Measurements from ENCODE around the gene SSTR3.

SSTR3 gene

DNA sequence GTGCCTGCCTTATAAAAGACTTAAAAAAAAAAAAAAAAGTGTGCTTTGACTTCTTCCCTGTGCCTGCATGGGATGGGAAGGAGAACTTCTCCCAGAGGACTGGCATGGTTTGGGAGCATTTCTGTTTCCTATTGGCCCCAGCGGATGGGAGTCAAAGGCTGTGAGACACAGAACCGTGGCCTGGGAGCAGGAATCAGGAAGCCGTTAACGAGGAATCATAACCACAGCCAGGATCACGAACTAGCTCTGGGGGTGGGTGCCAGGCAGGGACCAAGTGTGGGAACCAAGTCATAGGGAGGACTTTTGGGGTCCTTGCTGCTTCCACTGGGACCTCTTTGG is 24.8 kb downstream of the SSTR3 start:
- no peak overlapping the region for H3K4me3 ChIP-seq (ENCODE audit: low read depth, low read length)
- TF ChIP-seq, protein P1, sequence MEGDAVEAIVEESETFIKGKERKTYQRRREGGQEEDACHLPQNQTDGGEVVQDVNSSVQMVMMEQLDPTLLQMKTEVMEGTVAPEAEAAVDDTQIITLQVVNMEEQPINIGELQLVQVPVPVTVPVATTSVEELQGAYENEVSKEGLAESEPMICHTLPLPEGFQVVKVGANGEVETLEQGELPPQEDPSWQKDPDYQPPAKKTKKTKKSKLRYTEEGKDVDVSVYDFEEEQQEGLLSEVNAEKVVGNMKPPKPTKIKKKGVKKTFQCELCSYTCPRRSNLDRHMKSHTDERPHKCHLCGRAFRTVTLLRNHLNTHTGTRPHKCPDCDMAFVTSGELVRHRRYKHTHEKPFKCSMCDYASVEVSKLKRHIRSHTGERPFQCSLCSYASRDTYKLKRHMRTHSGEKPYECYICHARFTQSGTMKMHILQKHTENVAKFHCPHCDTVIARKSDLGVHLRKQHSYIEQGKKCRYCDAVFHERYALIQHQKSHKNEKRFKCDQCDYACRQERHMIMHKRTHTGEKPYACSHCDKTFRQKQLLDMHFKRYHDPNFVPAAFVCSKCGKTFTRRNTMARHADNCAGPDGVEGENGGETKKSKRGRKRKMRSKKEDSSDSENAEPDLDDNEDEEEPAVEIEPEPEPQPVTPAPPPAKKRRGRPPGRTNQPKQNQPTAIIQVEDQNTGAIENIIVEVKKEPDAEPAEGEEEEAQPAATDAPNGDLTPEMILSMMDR (IDR thresholded peaks at IDR 0.05; ENCODE audit: low read depth, low read length) = no peak
- TF ChIP-seq POLR2A (IDR thresholded peaks at IDR 0.05; ENCODE audit: extremely low read depth, insufficient read length) = no peak
- no peak for TF ChIP-seq MYC (IDR thresholded peaks at IDR 0.05; ENCODE audit: low read depth, low read length)
- TF ChIP-seq, protein P2, sequence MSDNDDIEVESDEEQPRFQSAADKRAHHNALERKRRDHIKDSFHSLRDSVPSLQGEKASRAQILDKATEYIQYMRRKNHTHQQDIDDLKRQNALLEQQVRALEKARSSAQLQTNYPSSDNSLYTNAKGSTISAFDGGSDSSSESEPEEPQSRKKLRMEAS (IDR thresholded peaks at IDR 0.05; ENCODE audit: low read depth, low read length) = no peak
- DNase-seq (ENCODE audit: low read depth) = no peak

DNA sequence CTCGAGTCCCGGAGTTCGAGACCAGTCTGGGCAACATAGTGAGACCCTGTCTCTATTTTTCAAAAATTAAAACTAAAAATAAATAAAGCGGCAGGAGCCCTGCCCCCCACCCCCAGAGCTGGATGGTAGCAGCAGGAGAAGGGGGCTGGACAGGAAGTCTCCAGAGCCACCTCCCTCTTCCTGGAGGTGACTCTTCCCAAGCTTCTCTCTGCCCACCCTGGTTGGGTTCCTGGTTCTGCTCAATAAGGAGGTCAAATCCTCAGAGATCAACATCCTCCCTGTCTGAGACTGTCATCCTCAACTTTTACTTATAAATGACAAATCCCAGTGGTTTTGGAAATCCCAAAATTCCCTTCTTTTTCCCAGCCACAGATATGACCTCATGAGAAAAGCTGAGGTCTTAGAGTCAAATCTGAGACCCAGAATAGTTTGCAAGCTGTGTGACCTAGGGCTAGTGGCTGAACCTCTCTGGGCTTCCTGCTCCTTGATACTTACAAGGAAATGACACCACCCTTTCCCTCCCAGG is 25.2 kb downstream of the SSTR3 start:
- DNase-seq (ENCODE audit: low read depth) = no peak
- TF ChIP-seq, protein P2 (IDR thresholded peaks at IDR 0.05; ENCODE audit: low read depth, low read length) = no peak
- TF ChIP-seq POLR2A (IDR thresholded peaks at IDR 0.05; ENCODE audit: extremely low read depth, insufficient read length) (no peak), MYC (IDR thresholded peaks at IDR 0.05; ENCODE audit: low read depth, low read length) (no peak)
- TF ChIP-seq, protein P1 (IDR thresholded peaks at IDR 0.05; ENCODE audit: low read depth, low read length) = no peak
- H3K4me3 ChIP-seq (ENCODE audit: low read depth, low read length) = no peak overlapping the region

DNA sequence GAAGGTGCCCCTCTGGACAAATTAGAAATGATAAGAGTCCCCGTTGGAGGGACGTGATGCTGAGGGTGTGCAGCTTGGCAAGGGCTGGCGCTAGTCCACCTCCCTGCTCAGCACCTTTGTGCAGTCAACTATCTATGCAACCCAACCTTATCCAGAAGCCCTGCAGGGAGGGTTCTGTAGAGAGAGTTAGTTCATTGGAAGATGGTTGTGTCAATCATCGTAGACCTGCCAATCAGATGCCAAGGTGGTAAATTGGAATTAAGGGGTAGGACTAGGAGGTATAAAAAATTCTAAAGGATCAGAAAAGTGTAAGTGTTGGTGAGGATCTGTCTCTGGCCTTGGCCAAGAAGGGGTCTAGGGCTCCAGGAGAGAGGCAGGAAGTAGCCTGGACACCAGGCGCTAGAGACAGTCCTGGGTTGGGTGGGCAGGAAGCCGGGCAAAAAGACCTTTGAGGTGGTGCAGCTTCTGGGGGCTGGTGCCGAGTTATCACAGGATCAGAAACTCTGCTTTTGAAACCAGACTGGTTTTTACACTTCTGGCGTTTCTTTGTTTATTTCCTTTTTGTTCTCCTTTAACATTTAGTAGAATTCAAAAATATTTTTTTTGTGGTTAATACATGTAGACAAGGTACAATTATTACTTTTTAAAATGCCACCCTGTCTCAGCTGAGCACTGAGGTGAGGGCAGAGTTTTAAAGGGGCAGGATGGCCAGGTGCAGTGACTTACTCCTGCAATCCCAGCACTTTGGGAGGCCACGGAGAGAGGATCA is 25.9 kb downstream of the SSTR3 start:
- TF ChIP-seq MYC (IDR thresholded peaks at IDR 0.05; ENCODE audit: low read depth, low read length) = no peak
- TF ChIP-seq, protein P1 (IDR thresholded peaks at IDR 0.05; ENCODE audit: low read depth, low read length) = no peak
- no peak for TF ChIP-seq POLR2A (IDR thresholded peaks at IDR 0.05; ENCODE audit: extremely low read depth, insufficient read length)
- TF ChIP-seq, protein P2 (IDR thresholded peaks at IDR 0.05; ENCODE audit: low read depth, low read length) = no peak
- H3K4me3 ChIP-seq (ENCODE audit: low read depth, low read length) = no peak overlapping the region
- DNase-seq (ENCODE audit: low read depth) = peak; percentile 81

DNA sequence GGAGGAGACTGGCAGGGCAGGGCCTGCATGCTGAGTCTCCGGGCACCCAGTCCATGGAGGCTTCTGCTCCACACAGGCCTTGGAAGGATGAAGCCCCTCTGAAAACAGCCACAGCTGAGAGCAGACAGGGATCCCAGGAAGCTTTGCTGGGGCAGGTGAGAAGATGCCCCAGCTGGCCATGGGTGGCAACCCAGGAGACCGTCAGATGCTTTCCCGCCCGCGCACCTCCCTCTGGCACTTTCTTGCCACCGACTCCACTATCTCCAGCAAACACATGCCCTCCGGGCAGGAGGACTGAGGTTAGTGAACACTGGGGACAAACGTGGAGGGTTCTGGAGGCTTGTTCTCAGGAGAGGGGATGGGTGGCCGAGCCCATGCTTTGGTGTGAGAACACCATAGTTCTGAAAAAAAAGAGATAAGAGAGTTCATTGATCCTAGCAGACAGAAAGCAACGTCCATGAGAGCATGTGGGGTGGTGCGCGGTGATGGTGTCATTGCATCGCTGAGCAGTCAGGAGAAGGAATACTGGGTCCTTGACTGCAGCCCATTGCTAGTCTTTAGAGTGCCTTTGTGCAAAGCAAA is 26.5 kb downstream of the SSTR3 start:
- H3K4me3 ChIP-seq (ENCODE audit: low read depth, low read length) = no peak overlapping the region
- TF ChIP-seq, protein P1 (IDR thresholded peaks at IDR 0.05; ENCODE audit: low read depth, low read length) = no peak
- TF ChIP-seq MYC (IDR thresholded peaks at IDR 0.05; ENCODE audit: low read depth, low read length) = no peak
- no peak for TF ChIP-seq POLR2A (IDR thresholded peaks at IDR 0.05; ENCODE audit: extremely low read depth, insufficient read length)
- TF ChIP-seq, protein P2 (IDR thresholded peaks at IDR 0.05; ENCODE audit: low read depth, low read length) = no peak
- DNase-seq (ENCODE audit: low read depth) = no peak

DNA sequence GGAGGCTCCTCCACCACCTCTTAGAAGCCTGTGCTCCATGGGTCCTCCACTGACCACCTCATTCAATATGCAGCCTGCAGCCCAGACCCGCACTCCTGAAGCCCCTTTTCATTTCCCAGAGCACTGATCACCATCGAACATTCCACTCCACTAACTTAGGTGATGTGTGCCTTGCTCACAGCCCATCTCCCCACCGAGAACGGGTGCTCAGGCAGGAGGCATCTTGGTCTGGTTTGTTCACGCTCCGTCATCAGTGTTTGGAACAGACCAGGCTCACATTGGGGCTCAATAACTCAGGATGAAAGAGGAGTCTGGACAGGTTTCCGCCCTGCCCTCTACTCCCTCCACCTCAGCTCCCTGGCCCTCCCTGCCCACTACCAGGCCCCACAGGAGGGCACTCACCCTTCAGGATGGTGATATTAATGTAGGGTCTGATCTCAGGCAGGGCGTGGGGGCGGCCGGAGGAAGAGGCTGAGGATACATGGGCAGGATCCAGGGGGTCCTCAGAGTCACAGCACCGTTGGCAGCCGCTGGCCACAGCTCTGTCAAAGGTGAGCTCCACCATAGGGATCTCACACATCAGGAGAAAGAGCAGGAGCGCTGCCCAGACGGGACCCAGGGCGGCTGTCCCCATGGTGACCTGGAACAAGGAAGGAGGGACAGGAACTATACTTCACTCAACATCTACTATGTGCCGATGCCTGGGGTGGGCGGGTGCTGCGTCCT is 27.3 kb downstream of the SSTR3 start:
- TF ChIP-seq, protein P2 (IDR thresholded peaks at IDR 0.05; ENCODE audit: low read depth, low read length) = no peak
- TF ChIP-seq POLR2A (IDR thresholded peaks at IDR 0.05; ENCODE audit: extremely low read depth, insufficient read length) (no peak), MYC (IDR thresholded peaks at IDR 0.05; ENCODE audit: low read depth, low read length) (no peak)
- TF ChIP-seq, protein P1 (IDR thresholded peaks at IDR 0.05; ENCODE audit: low read depth, low read length) = no peak

More for the DNA sequence above, 27.3 kb downstream of the SSTR3 start:
- no peak overlapping the region for H3K4me3 ChIP-seq (ENCODE audit: low read depth, low read length)
- no peak for DNase-seq (ENCODE audit: low read depth)

Measured in NB4 (cell line).